Upper lobe of left lung (tissue), 6 donors: Measurements from ENCODE around the gene PCP2. TPM values are rescaled to one million over a fixed set of nuclear protein-coding genes. Genes with fewer than 3 reads are reported as not detected.

Experiments
- ATAC-seq, 2 donors: fragments of 200-7000 bp; cut with Tn5 transposase; one replicate each; pipeline ENCODE4 v1.9.1; 2022; ENCODE audit warnings: mild to moderate bottlenecking in 2 of 2, moderate library complexity in 2 of 2; ENCODE audit not compliant: low FRiP score in 2 of 2
- DNase-seq, 2 donors: peaks; one replicate each; pipeline ENCODE4 v3.0.0-alpha.2; 2019 to 2020
- H3K27ac ChIP-seq, 4 donors: fragments of 200-600 bp; sonication (generic); one replicate each; pipeline ENCODE4 v1.5.1; 2016 to 2019
- H3K27me3 ChIP-seq, 4 donors: fragments of 200-600 bp; sonication (generic); one replicate each; pipeline ENCODE4 v1.5.1; 2017 to 2019
- H3K36me3 ChIP-seq, 4 donors: fragments of 200-600 bp; sonication (generic); one replicate each; pipeline ENCODE4 v1.5.1; 2016 to 2019
- H3K4me1 ChIP-seq, 4 donors: fragments of 200-600 bp; sonication (generic); one replicate each; pipeline ENCODE4 v1.5.1; 2018 to 2019
- H3K4me3 ChIP-seq, 4 donors: fragments of 200-600 bp; sonication (generic); one replicate each; pipeline ENCODE4 v1.5.1; 2017 to 2019; ENCODE audit warnings: mild to moderate bottlenecking in 2 of 4, moderate library complexity in 1 of 4
- H3K9me3 ChIP-seq, 4 donors: fragments of 200-600 bp; sonication (generic); one replicate each; pipeline ENCODE4 v1.5.1; 2018 to 2019
- EP300 ChIP-seq, 4 donors: sonication (generic); formaldehyde crosslinking; IDR thresholded peaks; one replicate each; pipeline ENCODE4 v1.5.1; 2017; ENCODE audit warnings: antibody characterized with exemption in 4 of 4, control low read depth in 2 of 4
- POLR2A ChIP-seq, 4 donors: fragments of 450-650 bp; IDR thresholded peaks; one replicate each; pipeline ENCODE4 v1.5.1; 2016 to 2017; ENCODE audit warnings: antibody characterized with exemption in 4 of 4, mild to moderate bottlenecking in 2 of 4
- POLR2AphosphoS5 ChIP-seq, 2 donors: sonication (generic); formaldehyde crosslinking; IDR thresholded peaks; one replicate each; pipeline ENCODE4 v1.5.1; 2017; ENCODE audit warnings: antibody characterized with exemption in 2 of 2
- WGBS, 2 donors: methylation state at CpG; one replicate each; pipeline ENCODE4 v1.1.5; 2017 to 2018; 5-methylcytosine and 5-hydroxymethylcytosine counted together
- total RNA-seq, 6 donors: library from RNA; depleted of rRNA in 4 of 6; stranded (reverse); fragments of >200 nt in 4 of 6; gene quantifications; one replicate each; pipeline versions ENCODE4 v1.1.0 to v1.2.1, GENCODE V29; 2016 to 2021
- TF ChIP-seq, protein P1 (sequence below), 6 experiments: fragments of 450-650 bp in 4 of 6; fragments of 200-600 bp in 2 of 6; sonication (generic) in 2 of 6; IDR thresholded peaks; one replicate each; pipeline ENCODE4 v1.5.1; 2016 to 2019; ENCODE audit warnings: antibody characterized with exemption in 6 of 6
- donor health status: DM: no; HTN: no; CAD: no; lungs with moderate emphysema.
- donor health status: DM: no; HTN: yes; CAD: no; lungs with severe emphysema.

Gene PCP2
- total RNA-seq, 6 donors from 2014 or later: 2.3 to 21.0 (median 3.3) TPM; not detected in 1

DNA sequence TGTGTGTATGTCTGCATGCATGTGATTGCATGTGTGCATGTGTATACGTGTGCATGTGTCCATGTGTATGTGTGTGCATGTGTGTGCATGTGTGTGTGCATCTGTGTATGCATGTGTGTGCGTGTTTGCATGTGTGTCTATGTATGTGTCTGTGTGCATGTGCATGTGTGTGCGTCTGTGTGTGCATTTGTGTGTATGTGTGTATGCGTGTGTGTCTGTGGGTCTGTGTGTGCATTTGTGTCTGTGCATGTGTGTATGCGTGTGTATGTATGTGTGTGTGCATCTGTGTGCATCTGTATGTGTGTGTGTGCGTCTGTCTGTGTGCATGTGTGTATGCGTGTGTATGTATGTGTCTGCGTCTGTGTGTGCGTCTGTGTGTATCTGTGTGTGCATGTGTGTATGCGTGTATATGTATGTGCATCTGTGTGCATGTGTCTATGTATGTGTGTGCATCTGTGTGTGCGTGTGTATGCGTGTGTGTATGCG, 6.4 kb upstream of the PCP2 start:
- H3K36me3 ChIP-seq: peaks cover 0 to 28% (median 15%) of the 10 kb centered on the region in 4 donors
- peaks cover 0 to 45% (median 14%) of the 10 kb centered on the region in 4 donors for H3K4me1 ChIP-seq
- ATAC-seq: no peak
- DNase-seq: no peak
- WGBS, 2 donors: 91 to 97% methylated on average over 12 to 13 of the region's 13 CpGs
- H3K9me3 ChIP-seq: no peaks in the 10 kb centered on the region
- H3K4me3 ChIP-seq: no peak overlapping the region
- H3K27ac ChIP-seq: no peak overlapping the region
- peaks cover 0 to 6% (median 0%) of the 10 kb centered on the region in 4 donors for H3K27me3 ChIP-seq
- TF ChIP-seq, protein P1, sequence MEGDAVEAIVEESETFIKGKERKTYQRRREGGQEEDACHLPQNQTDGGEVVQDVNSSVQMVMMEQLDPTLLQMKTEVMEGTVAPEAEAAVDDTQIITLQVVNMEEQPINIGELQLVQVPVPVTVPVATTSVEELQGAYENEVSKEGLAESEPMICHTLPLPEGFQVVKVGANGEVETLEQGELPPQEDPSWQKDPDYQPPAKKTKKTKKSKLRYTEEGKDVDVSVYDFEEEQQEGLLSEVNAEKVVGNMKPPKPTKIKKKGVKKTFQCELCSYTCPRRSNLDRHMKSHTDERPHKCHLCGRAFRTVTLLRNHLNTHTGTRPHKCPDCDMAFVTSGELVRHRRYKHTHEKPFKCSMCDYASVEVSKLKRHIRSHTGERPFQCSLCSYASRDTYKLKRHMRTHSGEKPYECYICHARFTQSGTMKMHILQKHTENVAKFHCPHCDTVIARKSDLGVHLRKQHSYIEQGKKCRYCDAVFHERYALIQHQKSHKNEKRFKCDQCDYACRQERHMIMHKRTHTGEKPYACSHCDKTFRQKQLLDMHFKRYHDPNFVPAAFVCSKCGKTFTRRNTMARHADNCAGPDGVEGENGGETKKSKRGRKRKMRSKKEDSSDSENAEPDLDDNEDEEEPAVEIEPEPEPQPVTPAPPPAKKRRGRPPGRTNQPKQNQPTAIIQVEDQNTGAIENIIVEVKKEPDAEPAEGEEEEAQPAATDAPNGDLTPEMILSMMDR (IDR thresholded peaks at IDR 0.05): no peak
- TF ChIP-seq POLR2AphosphoS5 (IDR thresholded peaks at IDR 0.05) (no peak), EP300 (IDR thresholded peaks at IDR 0.05) (no peak), POLR2A (IDR thresholded peaks at IDR 0.05) (no peak)

GRCh38 chr19:7638802-7639465, 5.4 kb upstream of the PCP2 start:
- no peak for TF ChIP-seq EP300 (IDR thresholded peaks at IDR 0.05)
- no peak for TF ChIP-seq POLR2A (IDR thresholded peaks at IDR 0.05)
- no peak for TF ChIP-seq POLR2AphosphoS5 (IDR thresholded peaks at IDR 0.05)
- TF ChIP-seq, protein P1 (IDR thresholded peaks at IDR 0.05): no peak
- H3K4me3 ChIP-seq: no peak overlapping the region

DNA sequence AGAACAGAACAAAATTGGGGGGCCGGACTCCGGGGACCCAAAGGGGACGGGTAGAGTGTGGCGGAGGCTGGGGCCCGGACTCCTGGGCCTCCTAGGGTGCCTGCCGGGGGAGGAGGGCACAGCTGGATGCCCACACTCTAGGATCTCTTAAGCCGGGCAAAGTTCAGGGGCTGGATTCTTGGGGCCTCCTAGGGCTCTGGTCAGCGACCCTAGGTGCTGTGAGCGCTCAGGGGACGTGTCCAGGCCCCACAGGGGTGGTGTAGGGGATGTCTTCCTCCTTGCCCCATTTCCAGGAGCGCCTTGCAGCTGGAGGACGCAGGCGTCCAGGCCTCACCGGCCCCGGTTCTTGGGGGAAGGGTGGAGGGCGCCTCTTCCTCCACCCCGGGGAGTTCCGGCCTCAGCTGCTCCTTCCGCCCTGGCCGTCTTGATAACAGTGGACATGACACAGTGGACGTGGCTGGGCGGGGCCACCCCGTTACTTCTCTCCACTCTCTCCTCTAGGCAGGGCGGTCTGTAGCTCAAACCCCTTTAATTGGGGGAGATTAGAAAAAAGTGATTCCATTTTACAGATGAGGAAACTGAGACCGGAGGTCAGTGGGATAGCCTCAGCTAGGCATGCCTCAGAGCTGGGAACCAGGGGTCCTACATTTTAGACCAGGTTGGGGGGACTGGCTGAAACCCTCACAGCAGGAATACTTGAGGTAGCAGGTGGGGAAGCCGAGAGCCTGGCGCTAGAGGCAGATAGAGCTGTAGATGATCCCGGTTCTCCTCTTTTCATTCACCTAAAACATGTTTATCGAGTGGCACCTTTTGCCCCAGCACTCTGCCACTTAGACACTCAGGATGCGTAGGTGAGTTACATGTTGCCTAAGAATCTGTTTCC, 4.1 kb upstream of the PCP2 start:
- no peak for TF ChIP-seq POLR2AphosphoS5 (IDR thresholded peaks at IDR 0.05)
- TF ChIP-seq, protein P1 (IDR thresholded peaks at IDR 0.05): no peak
- no peak for TF ChIP-seq POLR2A (IDR thresholded peaks at IDR 0.05)
- TF ChIP-seq EP300 (IDR thresholded peaks at IDR 0.05): no peak
- Histone ChIP-seq H3K27ac (peak overlapping the region; percentile 93 to 97 (median 94)), H3K4me3 (peak overlapping the region; percentile 55 to 90 (median 76)), H3K4me1 (peaks cover 0 to 39% (median 13%) of the 10 kb centered on the region in 4 donors), H3K9me3 (no peaks in the 10 kb centered on the region), H3K27me3 (peaks cover 0 to 6% (median 0%) of the 10 kb centered on the region in 4 donors), H3K36me3 (peaks cover 0 to 18% (median 11%) of the 10 kb centered on the region in 4 donors)
- DNase-seq (peak; percentile 85 to 88), ATAC-seq (peak; percentile 63 to 69)
- WGBS, 2 donors: 25 to 36% methylated on average over 26 to 29 of the region's 30 CpGs

More at GRCh38 chr19:7638802-7639465, 5.4 kb upstream of the PCP2 start:
- DNase-seq (no peak), ATAC-seq (no peak)
- Histone ChIP-seq H3K9me3 (no peaks in the 10 kb centered on the region), H3K27me3 (peaks cover 0 to 6% (median 0%) of the 10 kb centered on the region in 4 donors), H3K4me1 (peaks cover 0 to 45% (median 13%) of the 10 kb centered on the region in 4 donors), H3K27ac (no peak overlapping the region), H3K36me3 (peaks cover 0 to 22% (median 11%) of the 10 kb centered on the region in 4 donors)
- 75 to 77% methylated on average over 9 to 10 of the region's 12 CpGs for WGBS, 2 donors

DNA sequence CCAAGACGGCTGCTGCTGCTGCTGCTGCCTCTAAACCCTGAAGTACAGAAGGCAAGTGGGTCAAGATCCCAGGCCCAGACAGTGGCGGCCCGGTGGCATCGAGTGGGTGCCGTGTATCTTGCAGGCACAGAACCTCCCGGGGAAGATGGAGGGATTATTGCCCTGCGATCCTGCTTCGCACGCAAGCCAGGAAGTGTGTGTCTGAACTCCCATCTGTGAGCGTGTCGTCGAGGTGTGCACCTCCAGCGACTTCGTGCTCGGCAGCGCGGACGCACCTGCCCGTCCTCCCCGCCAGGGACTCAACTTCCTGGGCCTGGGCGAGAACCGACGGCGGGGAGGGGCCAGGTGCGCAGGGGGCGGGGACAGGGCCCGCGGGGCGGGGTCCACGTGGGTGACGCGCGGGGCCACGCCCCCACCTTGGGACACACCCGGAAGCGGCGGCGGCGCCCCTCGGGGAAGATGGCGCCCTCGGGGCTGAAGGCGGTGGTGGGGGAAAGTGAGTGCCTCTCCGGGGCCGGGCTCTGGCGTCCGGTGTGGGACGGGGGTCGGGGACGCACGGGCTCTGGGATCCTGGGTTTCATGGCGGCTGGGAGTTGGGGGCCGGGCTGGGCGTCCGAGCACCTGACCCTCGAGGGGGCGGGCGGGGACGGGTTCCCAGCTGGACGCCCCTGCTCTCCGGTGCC, 3.3 kb upstream of the PCP2 start, which contains the start of gene STXBP2:
Gene STXBP2, plus strand, starts transcription at position 420 of the 683 bp plus-strand sequence. Its CDS starts 40 bp downstream, at position 460.
- peaks cover 0 to 39% (median 13%) of the 10 kb centered on the region in 4 donors for H3K4me1 ChIP-seq
- H3K4me3 ChIP-seq: peak within 1 kb of the TSS; percentile 55 to 90 (median 76)
- peaks cover 0 to 6% (median 0%) of the 10 kb centered on the region in 4 donors for H3K27me3 ChIP-seq
- H3K27ac ChIP-seq: peak within 1 kb of the TSS; percentile 93 to 97 (median 94)
- ATAC-seq (peak; percentile 92 to 93), DNase-seq (peak; percentile 90 to 98)
- peaks cover 0 to 15% (median 10%) of the 10 kb centered on the region in 4 donors for H3K36me3 ChIP-seq
- TF ChIP-seq POLR2AphosphoS5 (IDR thresholded peaks at IDR 0.05) (peak; percentile 80 to 81), POLR2A (IDR thresholded peaks at IDR 0.05) (peak in 3 of 4 donors; percentile 22 to 82 (median 47)), EP300 (IDR thresholded peaks at IDR 0.05) (no peak)
- TF ChIP-seq, protein P1 (IDR thresholded peaks at IDR 0.05): peak; percentile 34 to 69 (median 60)
- 3 to 13% methylated on average over 28 to 31 of the region's 61 CpGs for WGBS, 2 donors
- H3K9me3 ChIP-seq: no peaks in the 10 kb centered on the region
